SU-DHL-6 (cell line): ENCODE results near the gene MYLK.

ENCODE experiments used
- H2AFZ ChIP-seq: fragments of 200-600 bp; sonication (generic); 2 replicates; pipeline ENCODE4 v1.6.1; 2014; ENCODE audit warnings: low read depth, mild to moderate bottlenecking, moderate library complexity, mixed read lengths, antibody characterized with exemption, low read length; ENCODE audit not compliant: severe bottlenecking
- H3F3A ChIP-seq: fragments of 200-600 bp; shearing (Covaris generic); 2 replicates; pipeline ENCODE4 v1.6.0; 2016; ENCODE audit warnings: antibody characterized with exemption, mild to moderate bottlenecking; ENCODE audit not compliant: insufficient read depth
- H3K27ac ChIP-seq: fragments of 200-600 bp; sonication (generic); 2 replicates; pipeline ENCODE4 v1.5.1; 2016; ENCODE audit warnings: low read depth, mild to moderate bottlenecking, low read length, moderate library complexity, mixed read lengths
- H3K27me3 ChIP-seq: fragments of 200-600 bp; sonication (generic), shearing (Covaris generic); 2 replicates; pipeline ENCODE4 v1.6.0; 2014; ENCODE audit warnings: mild to moderate bottlenecking, low read length
- H3K36me3 ChIP-seq: fragments of 200-600 bp; sonication (generic); 2 replicates; pipeline ENCODE4 v1.6.1; 2014; ENCODE audit warnings: mild to moderate bottlenecking, low read length, mixed read lengths
- H3K4me2 ChIP-seq: fragments of 300-600, 200-600 bp; shearing (Covaris generic), sonication (generic); 2 replicates; pipeline ENCODE4 v1.6.0; 2014; ENCODE audit warnings: low read length, low read depth, mild to moderate bottlenecking; ENCODE audit not compliant: poor library complexity, severe bottlenecking
- H3K4me3 ChIP-seq: fragments of 200-600 bp; sonication (generic); 2 replicates; pipeline ENCODE4 v1.5.1; 2014; ENCODE audit warnings: antibody characterized with exemption, low read length, mild to moderate bottlenecking, mixed read lengths; ENCODE audit not compliant: insufficient read depth, poor library complexity, severe bottlenecking
- H3K79me2 ChIP-seq: fragments of 200-600 bp; sonication (generic); 2 replicates; pipeline ENCODE4 v1.6.1; 2014; ENCODE audit warnings: mild to moderate bottlenecking, low read length, moderate library complexity; ENCODE audit not compliant: insufficient read depth
- H3K9ac ChIP-seq: fragments of 200-600 bp; sonication (generic); 2 replicates; pipeline ENCODE4 v1.7.0; 2014; ENCODE audit warnings: mild to moderate bottlenecking, low read length
- H3K9me2 ChIP-seq: fragments of 200-600 bp; sonication (generic); replicated peaks from 2 replicates; pipeline ENCODE4 v1.6.1; 2014; ENCODE audit warnings: low read length; ENCODE audit not compliant: insufficient read depth
- H3K9me3 ChIP-seq: fragments of 200-600 bp; sonication (generic); 2 replicates; pipeline ENCODE4 v1.6.1; 2014; ENCODE audit warnings: low read length, mixed read lengths; ENCODE audit not compliant: insufficient read depth
- H4K20me1 ChIP-seq: fragments of 200-600 bp; sonication (generic); 2 replicates; pipeline ENCODE4 v1.6.1; 2014; ENCODE audit warnings: low read depth, mild to moderate bottlenecking, antibody characterized with exemption, low read length, moderate library complexity, mixed read lengths
- EZH2phosphoT487 ChIP-seq: fragments of 200-600 bp; sonication (generic), shearing (Covaris generic); conservative IDR thresholded peaks from 2 replicates; pipeline ENCODE4 v1.6.1; 2018; ENCODE audit warnings: mild to moderate bottlenecking, antibody characterized with exemption, low read length, moderate library complexity, mixed read lengths
- TF ChIP-seq, protein P1 (sequence below): fragments of 200-600 bp; sonication (generic); IDR thresholded peaks from one replicate; pipeline ENCODE4 v1.5.1; 2017; ENCODE audit warnings: antibody characterized with exemption, mild to moderate bottlenecking, low read length, moderate library complexity; ENCODE audit not compliant: insufficient read depth, poor library complexity, severe bottlenecking

MYLK gene

GRCh38 chr3:123650101-123650500, 234.0 kb downstream of the MYLK start:
- no peak overlapping the region for H3K4me2 ChIP-seq
- H3K9me3 ChIP-seq = no peaks in the 10 kb centered on the region
- H3F3A ChIP-seq = no peaks in the 10 kb centered on the region
- H3K9ac ChIP-seq = no peak overlapping the region
- H3K36me3 ChIP-seq = no peaks in the 10 kb centered on the region
- H3K9me2 ChIP-seq = no peaks in the 10 kb centered on the region
- TF ChIP-seq EZH2phosphoT487 = no peak
- TF ChIP-seq, protein P1, sequence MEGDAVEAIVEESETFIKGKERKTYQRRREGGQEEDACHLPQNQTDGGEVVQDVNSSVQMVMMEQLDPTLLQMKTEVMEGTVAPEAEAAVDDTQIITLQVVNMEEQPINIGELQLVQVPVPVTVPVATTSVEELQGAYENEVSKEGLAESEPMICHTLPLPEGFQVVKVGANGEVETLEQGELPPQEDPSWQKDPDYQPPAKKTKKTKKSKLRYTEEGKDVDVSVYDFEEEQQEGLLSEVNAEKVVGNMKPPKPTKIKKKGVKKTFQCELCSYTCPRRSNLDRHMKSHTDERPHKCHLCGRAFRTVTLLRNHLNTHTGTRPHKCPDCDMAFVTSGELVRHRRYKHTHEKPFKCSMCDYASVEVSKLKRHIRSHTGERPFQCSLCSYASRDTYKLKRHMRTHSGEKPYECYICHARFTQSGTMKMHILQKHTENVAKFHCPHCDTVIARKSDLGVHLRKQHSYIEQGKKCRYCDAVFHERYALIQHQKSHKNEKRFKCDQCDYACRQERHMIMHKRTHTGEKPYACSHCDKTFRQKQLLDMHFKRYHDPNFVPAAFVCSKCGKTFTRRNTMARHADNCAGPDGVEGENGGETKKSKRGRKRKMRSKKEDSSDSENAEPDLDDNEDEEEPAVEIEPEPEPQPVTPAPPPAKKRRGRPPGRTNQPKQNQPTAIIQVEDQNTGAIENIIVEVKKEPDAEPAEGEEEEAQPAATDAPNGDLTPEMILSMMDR = no peak
- H3K4me3 ChIP-seq = no peak overlapping the region
- H3K27me3 ChIP-seq = no peaks in the 10 kb centered on the region
- no peaks in the 10 kb centered on the region for H3K79me2 ChIP-seq
- H3K27ac ChIP-seq = no peak overlapping the region
- no peaks in the 10 kb centered on the region for H4K20me1 ChIP-seq
- no peak overlapping the region for H2AFZ ChIP-seq

GRCh38 chr3:123648696-123649405, 235.3 kb downstream of the MYLK start:
- Histone ChIP-seq H3K27me3 (no peaks in the 10 kb centered on the region), H3K9me2 (no peaks in the 10 kb centered on the region), H3F3A (no peaks in the 10 kb centered on the region)

GRCh38 chr3:123644358-123644757, 239.8 kb downstream of the MYLK start:
- H4K20me1 ChIP-seq = no peaks in the 10 kb centered on the region
- no peaks in the 10 kb centered on the region for H3K9me2 ChIP-seq
- no peak overlapping the region for H2AFZ ChIP-seq
- no peak overlapping the region for H3K4me2 ChIP-seq
- no peaks in the 10 kb centered on the region for H3F3A ChIP-seq
- no peak overlapping the region for H3K27ac ChIP-seq
- H3K9me3 ChIP-seq = no peaks in the 10 kb centered on the region
- H3K4me3 ChIP-seq = no peak overlapping the region
- no peaks in the 10 kb centered on the region for H3K79me2 ChIP-seq
- TF ChIP-seq, protein P1 = no peak
- TF ChIP-seq EZH2phosphoT487 = no peak
- no peaks in the 10 kb centered on the region for H3K36me3 ChIP-seq
- no peak overlapping the region for H3K9ac ChIP-seq
- H3K27me3 ChIP-seq = no peaks in the 10 kb centered on the region

More at GRCh38 chr3:123648696-123649405, 235.3 kb downstream of the MYLK start:
- TF ChIP-seq EZH2phosphoT487 = no peak
- TF ChIP-seq, protein P1 = no peak
- Histone ChIP-seq H3K36me3 (no peaks in the 10 kb centered on the region), H3K79me2 (no peaks in the 10 kb centered on the region), H3K9me3 (no peaks in the 10 kb centered on the region), H3K4me3 (no peak overlapping the region), H4K20me1 (no peaks in the 10 kb centered on the region), H3K9ac (no peak overlapping the region), H2AFZ (no peak overlapping the region), H3K4me2 (no peak overlapping the region), H3K27ac (no peak overlapping the region)
